ENCODE measurements around the gene TTC9B. TPM values are rescaled to one million over a fixed set of nuclear protein-coding genes. Genes with fewer than 3 reads are reported as not detected.

Gene TTC9B
- total and polyA plus RNA-seq, 2 experiments from 2014 or later = 0.63 to 1.0 TPM

GRCh38 chr19:40267601-40267997, 49.4 kb upstream of the TTC9B start:
- Histone ChIP-seq H3K27ac (ENCODE audit: low read depth) (no peak overlapping the region), H3K4me1 (ENCODE audit: insufficient read depth) (no peaks in the 10 kb centered on the region; the same call in 1 of the 2 replicates), H3F3A (replicated peaks; ENCODE audit: low read depth) (no peaks in the 10 kb centered on the region), H3K9me2 (ENCODE audit: insufficient read depth) (no peaks in the 10 kb centered on the region), H3K4me2 (no peak overlapping the region), H3K27me3 (ENCODE audit: insufficient read depth) (no peaks in the 10 kb centered on the region), H4K20me1 (replicated peaks; ENCODE audit: insufficient read depth) (peaks cover 10% of the 10 kb centered on the region), H2AFZ (no peak overlapping the region), H3K4me3 (no peak overlapping the region), H3K79me2 (replicated peaks; ENCODE audit: insufficient read depth) (peaks cover 42% of the 10 kb centered on the region), H3K36me3 (ENCODE audit: insufficient read depth) (0 out of 2 replicates have a peak, but pooled peaks cover under 1% of the 10 kb centered on the region)
- Mint-ChIP-seq H3K36me3 (ENCODE audit: low read depth) (peaks cover 21% of the 10 kb centered on the region), H3K27me3 (ENCODE audit: insufficient read depth, low read depth, poor library complexity) (peaks cover 11% of the 10 kb centered on the region), H3K4me3 (no peak overlapping the region), H3K9me3 (no peaks in the 10 kb centered on the region), H3K4me1 (peaks cover 25% of the 10 kb centered on the region), H3K27ac (peak overlapping the region; percentile 66)
- ATAC-seq (no peak), DNase-seq (ENCODE audit: low spot score) (no peak)
- no peak for TF ChIP-seq ZNF462 (CRISPR knock-in tag; IDR thresholded peaks at IDR 0.05)
- TF ChIP-seq STAT1 (IDR thresholded peaks at IDR 0.05; ENCODE audit: unreplicated experiment) = no peak
- TF ChIP-seq ZNF331 (CRISPR knock-in tag; IDR thresholded peaks at IDR 0.05; ENCODE audit: low read depth) = no peak
- TF ChIP-seq JUNB (IDR thresholded peaks at IDR 0.05; ENCODE audit: unreplicated experiment) = no peak
- TF ChIP-seq POLR2AphosphoS5 (IDR thresholded peaks at IDR 0.05; ENCODE audit: low read depth) = no peak
- no peak for TF ChIP-seq REST (IDR thresholded peaks at IDR 0.05; ENCODE audit: unreplicated experiment)
- TF ChIP-seq, protein P1, sequence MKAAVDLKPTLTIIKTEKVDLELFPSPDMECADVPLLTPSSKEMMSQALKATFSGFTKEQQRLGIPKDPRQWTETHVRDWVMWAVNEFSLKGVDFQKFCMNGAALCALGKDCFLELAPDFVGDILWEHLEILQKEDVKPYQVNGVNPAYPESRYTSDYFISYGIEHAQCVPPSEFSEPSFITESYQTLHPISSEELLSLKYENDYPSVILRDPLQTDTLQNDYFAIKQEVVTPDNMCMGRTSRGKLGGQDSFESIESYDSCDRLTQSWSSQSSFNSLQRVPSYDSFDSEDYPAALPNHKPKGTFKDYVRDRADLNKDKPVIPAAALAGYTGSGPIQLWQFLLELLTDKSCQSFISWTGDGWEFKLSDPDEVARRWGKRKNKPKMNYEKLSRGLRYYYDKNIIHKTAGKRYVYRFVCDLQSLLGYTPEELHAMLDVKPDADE (IDR thresholded peaks at IDR 0.05) = no peak
- no peak for TF ChIP-seq EZH2phosphoT487 (IDR thresholded peaks at IDR 0.05; ENCODE audit: unreplicated experiment)
- TF ChIP-seq EZH2 (IDR thresholded peaks at IDR 0.05; ENCODE audit: low read depth, unreplicated experiment) = no peak
- no peak for TF ChIP-seq CREB1 (CRISPR knock-in tag; IDR thresholded peaks at IDR 0.05; ENCODE audit: low read depth)
- TF ChIP-seq ZNF114 (CRISPR knock-in tag; IDR thresholded peaks at IDR 0.05) = no peak
- TF ChIP-seq CTCF (conservative IDR thresholded peaks at IDR 0.05; ENCODE audit: low read depth in 2 of 2) = no peak
- no peak for TF ChIP-seq NANOG (IDR thresholded peaks at IDR 0.05; ENCODE audit: borderline replicate concordance)
